Measurements from ENCODE around the gene SGCA. TPM values are rescaled to one million over a fixed set of nuclear protein-coding genes. Genes with fewer than 3 reads are reported as not detected.

The SGCA gene
- total RNA-seq, 2 donors from 2014 or later, result 0.51 to 2.6 TPM

DNA sequence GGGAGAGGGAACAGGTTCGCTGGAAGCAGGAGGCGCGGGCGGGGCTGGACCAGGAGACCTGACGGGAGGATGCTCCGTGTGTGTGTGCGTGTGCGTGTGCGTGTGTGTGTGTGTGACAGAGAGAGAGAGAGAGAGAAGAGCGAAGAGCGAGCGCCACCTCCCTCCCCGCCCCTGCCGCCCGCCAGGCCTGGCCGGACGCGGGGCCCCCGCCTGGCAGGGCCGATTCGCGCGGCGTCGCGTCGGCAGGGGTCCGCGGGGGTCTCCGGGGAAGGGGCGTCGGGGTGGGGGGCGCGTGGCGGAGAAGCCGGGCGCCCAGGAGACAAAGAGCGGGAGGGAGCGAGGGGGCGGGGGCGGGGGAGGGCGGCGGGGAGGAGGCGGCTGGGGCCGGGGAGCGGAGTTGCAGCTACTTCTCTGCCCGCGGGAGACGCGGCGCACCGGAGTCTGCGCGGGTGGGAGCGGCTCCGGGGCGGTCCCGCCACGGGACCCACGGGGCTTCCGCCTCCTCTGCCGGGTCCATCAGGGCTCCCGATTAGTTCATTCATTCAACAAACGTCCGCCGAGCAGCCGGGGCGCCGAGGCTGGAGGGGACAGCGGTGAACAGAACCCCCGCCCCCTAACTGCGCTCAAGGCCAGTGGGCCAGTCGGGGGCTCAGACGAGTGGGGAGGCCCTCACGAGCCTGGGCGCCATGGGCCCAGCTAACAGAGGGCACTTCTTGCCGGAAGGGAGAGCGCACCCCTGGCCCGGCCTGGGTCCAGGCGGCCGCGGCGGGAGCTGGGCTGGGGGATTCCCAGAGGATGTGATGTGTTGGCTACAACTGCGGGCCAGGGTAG is 35.9 kb upstream of the SGCA start, which contains the start of gene SAMD14:
Gene SAMD14 (minus strand): TSS at position 433 of the 831 bp plus-strand sequence. CDS start 5,201 bp downstream, outside the sequence.
- H3K36me3 ChIP-seq (ENCODE audit: control insufficient read depth, insufficient read depth, low read length), result peaks cover 12% of the 10 kb centered on the region
- no peaks in the 10 kb centered on the region for H3K4me1 ChIP-seq (ENCODE audit: control insufficient read depth, insufficient read depth, low read length)
- H3K9ac ChIP-seq (ENCODE audit: extremely low read depth, low read length, poor library complexity, severe bottlenecking), result no peak within 1 kb of the TSS
- no peaks in the 10 kb centered on the region for H3K36me3 Mint-ChIP-seq (ENCODE audit: low read depth)
- H3K9me3 ChIP-seq (ENCODE audit: control insufficient read depth, low read length), result no peaks in the 10 kb centered on the region
- H3K4me3 ChIP-seq (ENCODE audit: low read length), result peak within 1 kb of the TSS; percentile 75
- peaks cover 36% of the 10 kb centered on the region for H3K27me3 Mint-ChIP-seq (ENCODE audit: insufficient read depth)
- H3K27ac Mint-ChIP-seq, result no peak within 1 kb of the TSS
- peak within 1 kb of the TSS; percentile 70 for H3K4me3 Mint-ChIP-seq
- peak; percentile 86 for DNase-seq
- no peaks in the 10 kb centered on the region for H3K27me3 ChIP-seq (ENCODE audit: control insufficient read depth, insufficient read depth, low read length, poor library complexity, severe bottlenecking)
- 0 to 1% methylated on average over 9 to 69 of the region's 84 CpGs for WGBS, 2 experiments (ENCODE audit: insufficient coverage in 1 of 2, insufficient read length in 1 of 2)
- peaks cover 23% of the 10 kb centered on the region for H3K4me1 Mint-ChIP-seq
- no peaks in the 10 kb centered on the region for H3K9me3 Mint-ChIP-seq
- TF ChIP-seq, protein P1, sequence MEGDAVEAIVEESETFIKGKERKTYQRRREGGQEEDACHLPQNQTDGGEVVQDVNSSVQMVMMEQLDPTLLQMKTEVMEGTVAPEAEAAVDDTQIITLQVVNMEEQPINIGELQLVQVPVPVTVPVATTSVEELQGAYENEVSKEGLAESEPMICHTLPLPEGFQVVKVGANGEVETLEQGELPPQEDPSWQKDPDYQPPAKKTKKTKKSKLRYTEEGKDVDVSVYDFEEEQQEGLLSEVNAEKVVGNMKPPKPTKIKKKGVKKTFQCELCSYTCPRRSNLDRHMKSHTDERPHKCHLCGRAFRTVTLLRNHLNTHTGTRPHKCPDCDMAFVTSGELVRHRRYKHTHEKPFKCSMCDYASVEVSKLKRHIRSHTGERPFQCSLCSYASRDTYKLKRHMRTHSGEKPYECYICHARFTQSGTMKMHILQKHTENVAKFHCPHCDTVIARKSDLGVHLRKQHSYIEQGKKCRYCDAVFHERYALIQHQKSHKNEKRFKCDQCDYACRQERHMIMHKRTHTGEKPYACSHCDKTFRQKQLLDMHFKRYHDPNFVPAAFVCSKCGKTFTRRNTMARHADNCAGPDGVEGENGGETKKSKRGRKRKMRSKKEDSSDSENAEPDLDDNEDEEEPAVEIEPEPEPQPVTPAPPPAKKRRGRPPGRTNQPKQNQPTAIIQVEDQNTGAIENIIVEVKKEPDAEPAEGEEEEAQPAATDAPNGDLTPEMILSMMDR (conservative IDR thresholded peaks at IDR 0.05), result no peak
- H3K27ac ChIP-seq (ENCODE audit: low read depth, low read length), result peak within 1 kb of the TSS; percentile 4

DNA sequence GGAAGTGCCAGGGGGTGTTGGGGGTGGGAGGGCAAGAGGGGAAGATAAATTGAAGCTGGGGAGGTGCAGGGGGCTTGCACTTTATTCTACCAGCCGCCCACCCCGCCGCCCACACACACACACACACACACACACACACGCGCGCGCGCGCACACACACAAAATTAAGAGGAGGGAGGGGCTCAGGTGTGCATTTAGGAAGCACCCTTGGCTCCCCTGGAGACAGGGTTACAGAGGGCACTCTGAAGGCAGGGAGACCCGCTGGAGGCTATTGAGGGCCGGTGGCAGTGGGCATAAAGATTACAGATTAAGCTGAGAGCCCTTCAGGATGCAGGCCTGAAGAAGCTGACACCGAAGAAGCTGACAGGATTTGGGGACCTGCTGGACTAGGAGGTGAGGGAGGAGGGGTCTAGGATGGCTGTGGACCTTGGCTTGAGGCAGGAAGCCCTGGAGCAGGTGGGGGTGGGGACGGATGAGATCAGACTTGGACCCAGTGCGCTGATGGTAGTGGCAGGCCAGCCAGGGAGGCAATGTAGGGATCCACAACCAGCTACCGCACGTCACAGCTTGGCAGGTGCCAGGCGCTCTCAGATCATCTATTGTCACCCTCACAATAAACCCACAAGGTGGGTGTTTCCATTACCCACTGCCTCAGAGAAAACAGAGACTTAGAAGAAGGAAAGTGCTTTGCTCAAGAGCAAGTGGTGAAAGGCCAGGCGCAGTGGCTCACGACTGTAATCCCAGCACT is 35.1 kb upstream of the SGCA start:
- 41 to 49% methylated on average over 4 to 16 of the region's 19 CpGs for WGBS, 2 experiments (ENCODE audit: insufficient coverage in 1 of 2, insufficient read length in 1 of 2)
- DNase-seq, result peak; percentile 85

More for the DNA sequence above, 35.1 kb upstream of the SGCA start:
- Histone ChIP-seq H3K9me3 (ENCODE audit: control insufficient read depth, low read length) (no peaks in the 10 kb centered on the region), H3K9ac (ENCODE audit: extremely low read depth, low read length, poor library complexity, severe bottlenecking) (no peak overlapping the region), H3K36me3 (ENCODE audit: control insufficient read depth, insufficient read depth, low read length) (peaks cover 12% of the 10 kb centered on the region), H3K27me3 (ENCODE audit: control insufficient read depth, insufficient read depth, low read length, poor library complexity, severe bottlenecking) (no peaks in the 10 kb centered on the region), H3K4me1 (ENCODE audit: control insufficient read depth, insufficient read depth, low read length) (no peaks in the 10 kb centered on the region), H3K4me3 (ENCODE audit: low read length) (peak overlapping the region; percentile 73), H3K27ac (ENCODE audit: low read depth, low read length) (no peak overlapping the region)
- H3K27ac Mint-ChIP-seq, result no peak overlapping the region
- peaks cover 32% of the 10 kb centered on the region for H3K27me3 Mint-ChIP-seq (ENCODE audit: insufficient read depth)
- H3K36me3 Mint-ChIP-seq (ENCODE audit: low read depth), result peaks cover 2% of the 10 kb centered on the region
- peaks cover 25% of the 10 kb centered on the region for H3K4me1 Mint-ChIP-seq
- H3K4me3 Mint-ChIP-seq, result peak overlapping the region; percentile 70
- TF ChIP-seq, protein P1 (conservative IDR thresholded peaks at IDR 0.05), result no peak
- H3K9me3 Mint-ChIP-seq, result no peaks in the 10 kb centered on the region

Measured in endodermal cell (in vitro differentiated cells).